ENCODE measurements around the gene KCNAB1.

DNA sequence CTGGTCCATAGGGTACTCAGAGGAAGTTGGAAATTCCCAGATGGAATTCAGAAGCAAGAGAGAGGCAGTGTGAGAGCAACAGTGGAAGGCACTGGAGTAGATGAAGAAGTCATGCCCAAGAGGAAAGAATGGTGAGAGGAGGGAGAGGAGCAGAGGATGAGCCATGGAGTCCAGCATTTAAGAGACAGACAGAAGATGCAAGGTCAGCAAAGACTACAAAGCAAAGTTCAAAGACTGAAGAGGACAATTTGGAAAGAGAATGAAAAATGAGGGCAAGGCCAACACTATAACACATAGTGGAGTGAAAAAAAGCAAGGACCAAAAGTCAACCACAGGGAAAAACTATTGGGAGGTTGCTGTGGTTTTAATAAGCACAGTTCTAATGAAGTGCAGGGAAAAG, 255.8 kb downstream of the KCNAB1 start:
- TF ChIP-seq, protein P1, sequence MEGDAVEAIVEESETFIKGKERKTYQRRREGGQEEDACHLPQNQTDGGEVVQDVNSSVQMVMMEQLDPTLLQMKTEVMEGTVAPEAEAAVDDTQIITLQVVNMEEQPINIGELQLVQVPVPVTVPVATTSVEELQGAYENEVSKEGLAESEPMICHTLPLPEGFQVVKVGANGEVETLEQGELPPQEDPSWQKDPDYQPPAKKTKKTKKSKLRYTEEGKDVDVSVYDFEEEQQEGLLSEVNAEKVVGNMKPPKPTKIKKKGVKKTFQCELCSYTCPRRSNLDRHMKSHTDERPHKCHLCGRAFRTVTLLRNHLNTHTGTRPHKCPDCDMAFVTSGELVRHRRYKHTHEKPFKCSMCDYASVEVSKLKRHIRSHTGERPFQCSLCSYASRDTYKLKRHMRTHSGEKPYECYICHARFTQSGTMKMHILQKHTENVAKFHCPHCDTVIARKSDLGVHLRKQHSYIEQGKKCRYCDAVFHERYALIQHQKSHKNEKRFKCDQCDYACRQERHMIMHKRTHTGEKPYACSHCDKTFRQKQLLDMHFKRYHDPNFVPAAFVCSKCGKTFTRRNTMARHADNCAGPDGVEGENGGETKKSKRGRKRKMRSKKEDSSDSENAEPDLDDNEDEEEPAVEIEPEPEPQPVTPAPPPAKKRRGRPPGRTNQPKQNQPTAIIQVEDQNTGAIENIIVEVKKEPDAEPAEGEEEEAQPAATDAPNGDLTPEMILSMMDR (IDR thresholded peaks at IDR 0.05; ENCODE audit: low read length): no peak
- TF ChIP-seq EZH2 (optimal IDR thresholded peaks at IDR 0.05; ENCODE audit: low read depth, low read length) (no peak), EZH2phosphoT487 (IDR thresholded peaks at IDR 0.05; ENCODE audit: low read length) (no peak)
